ENCODE data around the gene RUNX1. TPM values are rescaled to one million over a fixed set of nuclear protein-coding genes. Genes with fewer than 3 reads are reported as not detected.

RUNX1 gene
- total RNA-seq, 1 experiment from 2014 or later, result 95.4 TPM

- no peak for DNase-seq
- intact Hi-C loops (cut with micrococcal nuclease; ENCODE audit: unreplicated experiment), result no loop called here
- H3K9me3 Mint-ChIP-seq (ENCODE audit: low read depth, unreplicated experiment), result peaks cover 2% of the 10 kb centered on the region
- H3K27ac Mint-ChIP-seq (ENCODE audit: unreplicated experiment), result no peak overlapping the region
- no peak for TF ChIP-seq CTCF (IDR thresholded peaks at IDR 0.05; ENCODE audit: unreplicated experiment)
- peaks cover 32% of the 10 kb centered on the region for H3K4me1 Mint-ChIP-seq (ENCODE audit: low read depth, unreplicated experiment)
- no peaks in the 10 kb centered on the region for H3K27me3 Mint-ChIP-seq (ENCODE audit: unreplicated experiment)
- H3K4me3 Mint-ChIP-seq (ENCODE audit: low read depth, unreplicated experiment), result no peak overlapping the region
- no TSS peak for BruUV-seq (replicated peaks)
- no peaks in the 10 kb centered on the region for H3K36me3 Mint-ChIP-seq (ENCODE audit: insufficient read depth, unreplicated experiment)
- CTCF ChIA-PET, result no interaction called here
Measured at GRCh38 chr21:34922479-34922878, 126.6 kb downstream of the RUNX1 start.

- intact Hi-C loops (cut with micrococcal nuclease; ENCODE audit: unreplicated experiment), result no loop called here
Measured at GRCh38 chr21:34921151-34921550, 128.0 kb downstream of the RUNX1 start.

GRCh38 chr21:34919406-34919805, 129.7 kb downstream of the RUNX1 start:
- Mint-ChIP-seq H3K27ac (ENCODE audit: unreplicated experiment) (no peak overlapping the region), H3K36me3 (ENCODE audit: insufficient read depth, unreplicated experiment) (no peaks in the 10 kb centered on the region), H3K9me3 (ENCODE audit: low read depth, unreplicated experiment) (peaks cover 2% of the 10 kb centered on the region), H3K27me3 (ENCODE audit: unreplicated experiment) (no peaks in the 10 kb centered on the region), H3K4me1 (ENCODE audit: low read depth, unreplicated experiment) (peaks cover 33% of the 10 kb centered on the region), H3K4me3 (ENCODE audit: low read depth, unreplicated experiment) (no peak overlapping the region)
- intact Hi-C loops (cut with micrococcal nuclease; ENCODE audit: unreplicated experiment), result no loop called here
- no peak for DNase-seq
- BruUV-seq (replicated peaks), result no TSS peak
- no peak for TF ChIP-seq CTCF (IDR thresholded peaks at IDR 0.05; ENCODE audit: unreplicated experiment)
- CTCF ChIA-PET, result no interaction called here

More at GRCh38 chr21:34921151-34921550, 128.0 kb downstream of the RUNX1 start:
- CTCF ChIA-PET, result no interaction called here
- no peak for DNase-seq
- H3K27me3 Mint-ChIP-seq (ENCODE audit: unreplicated experiment), result no peaks in the 10 kb centered on the region
- TF ChIP-seq CTCF (IDR thresholded peaks at IDR 0.05; ENCODE audit: unreplicated experiment), result no peak
- H3K27ac Mint-ChIP-seq (ENCODE audit: unreplicated experiment), result no peak overlapping the region
- peaks cover 29% of the 10 kb centered on the region for H3K4me1 Mint-ChIP-seq (ENCODE audit: low read depth, unreplicated experiment)
- no peaks in the 10 kb centered on the region for H3K36me3 Mint-ChIP-seq (ENCODE audit: insufficient read depth, unreplicated experiment)
- H3K4me3 Mint-ChIP-seq (ENCODE audit: low read depth, unreplicated experiment), result no peak overlapping the region
- peaks cover 2% of the 10 kb centered on the region for H3K9me3 Mint-ChIP-seq (ENCODE audit: low read depth, unreplicated experiment)
- BruUV-seq (replicated peaks), result no TSS peak

GRCh38 chr21:34916446-34916845, 132.7 kb downstream of the RUNX1 start:
- no peak overlapping the region for H3K4me3 Mint-ChIP-seq (ENCODE audit: low read depth, unreplicated experiment)
- H3K27ac Mint-ChIP-seq (ENCODE audit: unreplicated experiment), result no peak overlapping the region
- no peaks in the 10 kb centered on the region for H3K36me3 Mint-ChIP-seq (ENCODE audit: insufficient read depth, unreplicated experiment)
- no peak for DNase-seq
- BruUV-seq (replicated peaks), result no TSS peak
- H3K4me1 Mint-ChIP-seq (ENCODE audit: low read depth, unreplicated experiment), result peaks cover 22% of the 10 kb centered on the region
- no peaks in the 10 kb centered on the region for H3K9me3 Mint-ChIP-seq (ENCODE audit: low read depth, unreplicated experiment)
- CTCF ChIA-PET, result no interaction called here
- intact Hi-C loops (cut with micrococcal nuclease; ENCODE audit: unreplicated experiment), result no loop called here
- TF ChIP-seq CTCF (IDR thresholded peaks at IDR 0.05; ENCODE audit: unreplicated experiment), result no peak
- H3K27me3 Mint-ChIP-seq (ENCODE audit: unreplicated experiment), result no peaks in the 10 kb centered on the region
